Ovary (tissue), 9 donors: ENCODE measurements around the gene ING1. TPM values are rescaled to one million over a fixed set of nuclear protein-coding genes. Genes with fewer than 3 reads are reported as not detected.
"Not testable (repeated sequence)": the region's sequence is repeated elsewhere in the genome, so short reads cannot be mapped to it uniquely, and the experiment has no call there.

Experiments
- DNase-seq, 5 donors: peaks; one replicate each; pipeline ENCODE4 v3.0.0-alpha.2; 2019 to 2020
- H3K27ac ChIP-seq, 2 donors: fragments of 200-600 bp; one replicate each; pipeline versions ENCODE4 v1.5.1 to v1.8.0; 2019 to 2022
- H3K27me3 ChIP-seq: fragments of 200-600 bp; one replicate; pipeline ENCODE4 v1.8.0; 2022
- H3K36me3 ChIP-seq: fragments of 200-600 bp; sonication (generic); one replicate; pipeline ENCODE4 v1.5.1; 2019
- H3K4me1 ChIP-seq: one replicate; pipeline ENCODE4 v1.8.1; 2013; ENCODE audit warnings: mild to moderate bottlenecking, moderate library complexity; ENCODE audit not compliant: insufficient read depth
- H3K4me3 ChIP-seq: fragments of 200-600 bp; sonication (generic); one replicate; pipeline ENCODE4 v1.5.1; 2017
- H3K9me3 ChIP-seq, 2 donors: fragments of 200-600 bp in 1 of 2; sonication (generic) in 1 of 2; one replicate each; pipeline versions ENCODE4 v1.5.1 to v1.8.1; 2013 to 2019; ENCODE audit warnings: mild to moderate bottlenecking in 1 of 2, moderate library complexity in 1 of 2
- EP300 ChIP-seq: sonication (generic); formaldehyde crosslinking; IDR thresholded peaks from one replicate; pipeline ENCODE4 v1.6.1; 2017; ENCODE audit warnings: antibody characterized with exemption
- POLR2A ChIP-seq: fragments of 450-650 bp; IDR thresholded peaks from one replicate; pipeline ENCODE4 v1.6.1; 2017; ENCODE audit warnings: antibody characterized with exemption, mild to moderate bottlenecking, moderate library complexity
- whole genome bisulfite sequencing, 3 donors: extraction: QIAGEN DNeasy Blood & Tissue Kit in 1 of 3; methylation state at CpG; one replicate each; pipeline versions ENCODE4 v1.1.5 to v1.1.7; 2013 to 2017; 5-methylcytosine and 5-hydroxymethylcytosine counted together
- intact Hi-C, 4 donors: fragments of 100-400 bp; cut with DNase I; formaldehyde crosslinking; loops; one replicate each; pipeline versions ENCODE4 v1.11.0 to v1.15.1; 2022 to 2023
- polyA plus RNA-seq, 2 donors: library from polyadenylated mRNA; stranded (reverse); fragments of 200-250 nt in 1 of 2; fragments of 350-450 nt in 1 of 2; fragmentation: Illumina TruSeq in 1 of 2; extraction: RNeasy Lipid Tissue Mini Kit (QIAGEN cat#74804) in 1 of 2; gene quantifications; one replicate each; pipeline ENCODE4 v1.2.3, GENCODE V29; 2013 to 2014
- total RNA-seq, 7 donors: library from RNA; depleted of rRNA in 2 of 7; stranded (reverse); fragments of >200 nt in 2 of 7; fragmentation: NEBNext Ultra II Directional in 3 of 7; extraction: Animal tissue kit (Norgen Biotek cat#: 25700) in 3 of 7; gene quantifications; one replicate each; pipeline versions ENCODE4 v1.1.0 to v1.2.4, GENCODE V29; 2016 to 2023
- TF ChIP-seq, protein P1 (sequence below), 3 donors: fragments of 450-650 bp in 2 of 3; fragments of 200-600 bp in 1 of 3; IDR thresholded peaks; one replicate each; pipeline versions ENCODE4 v1.5.1 to v1.8.0; 2016 to 2022; ENCODE audit warnings: antibody characterized with exemption in 3 of 3, mild to moderate bottlenecking in 1 of 3
- donor health status: DM: no; HTN: no; CAD: no; lungs with moderate emphysema.
- donor health status: DM: no; HTN: no; CAD: no.
- donor health status: Bipolar disorder and iron deficiency.
- donor health status: DM: yes; HTN: yes; CAD: no.
- donor health status: DM: no; HTN: no; CAD: no.
- donor health status: DM: yes; HTN: yes; CAD: no.

Gene ING1
- total and polyA plus RNA-seq, 9 donors, result 11.2 to 34.5 (median 19.1) TPM

DNA sequence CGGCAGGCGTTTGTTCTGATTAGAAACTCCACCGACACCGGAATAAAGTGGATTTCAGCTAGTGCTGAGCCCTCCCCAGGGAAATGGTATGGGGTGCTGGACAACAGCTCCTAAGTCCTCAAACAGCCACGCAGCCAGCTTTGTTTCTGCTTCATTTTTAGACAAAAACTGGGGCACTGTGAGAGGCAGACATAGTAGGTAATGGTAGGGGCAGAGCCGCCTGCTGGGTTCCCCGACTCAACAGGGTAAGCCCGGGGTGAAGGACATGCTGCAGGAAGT lies 47.3 kb upstream of the ING1 start:
- no peaks in the 10 kb centered on the region for H3K27me3 ChIP-seq
- no peak overlapping the region for H3K4me3 ChIP-seq
- no peaks in the 10 kb centered on the region for H3K4me1 ChIP-seq
- TF ChIP-seq, protein P1, sequence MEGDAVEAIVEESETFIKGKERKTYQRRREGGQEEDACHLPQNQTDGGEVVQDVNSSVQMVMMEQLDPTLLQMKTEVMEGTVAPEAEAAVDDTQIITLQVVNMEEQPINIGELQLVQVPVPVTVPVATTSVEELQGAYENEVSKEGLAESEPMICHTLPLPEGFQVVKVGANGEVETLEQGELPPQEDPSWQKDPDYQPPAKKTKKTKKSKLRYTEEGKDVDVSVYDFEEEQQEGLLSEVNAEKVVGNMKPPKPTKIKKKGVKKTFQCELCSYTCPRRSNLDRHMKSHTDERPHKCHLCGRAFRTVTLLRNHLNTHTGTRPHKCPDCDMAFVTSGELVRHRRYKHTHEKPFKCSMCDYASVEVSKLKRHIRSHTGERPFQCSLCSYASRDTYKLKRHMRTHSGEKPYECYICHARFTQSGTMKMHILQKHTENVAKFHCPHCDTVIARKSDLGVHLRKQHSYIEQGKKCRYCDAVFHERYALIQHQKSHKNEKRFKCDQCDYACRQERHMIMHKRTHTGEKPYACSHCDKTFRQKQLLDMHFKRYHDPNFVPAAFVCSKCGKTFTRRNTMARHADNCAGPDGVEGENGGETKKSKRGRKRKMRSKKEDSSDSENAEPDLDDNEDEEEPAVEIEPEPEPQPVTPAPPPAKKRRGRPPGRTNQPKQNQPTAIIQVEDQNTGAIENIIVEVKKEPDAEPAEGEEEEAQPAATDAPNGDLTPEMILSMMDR (IDR thresholded peaks at IDR 0.05), result no peak
- TF ChIP-seq EP300 (no peak), POLR2A (no peak)
- DNase-seq, result no peak
- no peaks in the 10 kb centered on the region for H3K36me3 ChIP-seq
- intact Hi-C loops, result loop anchor here in 1 of 4 donors (5.0 kb wide), 1 partner anchor 1129 kb away; no protein-coding TSS in a partner anchor
- WGBS, 3 donors, result 83 to 89% (median 87%) methylated on average over 8 of the region's 8 CpGs
- H3K27ac ChIP-seq, result no peak overlapping the region
- no peaks in the 10 kb centered on the region for H3K9me3 ChIP-seq

DNA sequence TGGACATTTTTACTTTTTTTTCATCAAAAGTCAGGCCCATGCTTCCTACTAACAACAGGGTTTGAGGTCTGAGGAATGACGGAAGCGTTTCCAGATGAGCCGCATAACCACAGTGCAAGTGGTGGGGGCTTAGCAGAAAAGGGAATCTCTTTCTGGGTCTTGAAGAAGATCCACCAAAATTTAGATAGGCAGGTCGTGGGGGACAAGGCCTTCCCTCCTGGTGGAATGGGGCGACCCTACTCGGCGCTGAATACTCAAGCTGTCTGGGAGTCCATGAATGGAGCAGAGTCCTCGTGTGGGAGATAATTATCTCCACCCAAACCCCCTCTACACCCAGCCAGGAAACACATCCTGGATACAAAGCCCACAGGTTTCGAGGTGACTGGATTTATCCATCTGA lies 44.5 kb upstream of the ING1 start:
- Histone ChIP-seq H3K9me3 (no peaks in the 10 kb centered on the region), H3K4me1 (no peaks in the 10 kb centered on the region), H3K27me3 (no peaks in the 10 kb centered on the region), H3K36me3 (no peaks in the 10 kb centered on the region), H3K27ac (no peak overlapping the region), H3K4me3 (no peak overlapping the region)
- 86 to 92% (median 88%) methylated on average over 9 of the region's 9 CpGs for WGBS, 3 donors
- TF ChIP-seq POLR2A (no peak), EP300 (no peak)
- TF ChIP-seq, protein P1 (IDR thresholded peaks at IDR 0.05), result no peak
- DNase-seq, result no peak
- intact Hi-C loops, result loop anchor here in 1 of 4 donors (5.0 kb wide), 1 partner anchor 1132 kb away; no protein-coding TSS in a partner anchor

DNA sequence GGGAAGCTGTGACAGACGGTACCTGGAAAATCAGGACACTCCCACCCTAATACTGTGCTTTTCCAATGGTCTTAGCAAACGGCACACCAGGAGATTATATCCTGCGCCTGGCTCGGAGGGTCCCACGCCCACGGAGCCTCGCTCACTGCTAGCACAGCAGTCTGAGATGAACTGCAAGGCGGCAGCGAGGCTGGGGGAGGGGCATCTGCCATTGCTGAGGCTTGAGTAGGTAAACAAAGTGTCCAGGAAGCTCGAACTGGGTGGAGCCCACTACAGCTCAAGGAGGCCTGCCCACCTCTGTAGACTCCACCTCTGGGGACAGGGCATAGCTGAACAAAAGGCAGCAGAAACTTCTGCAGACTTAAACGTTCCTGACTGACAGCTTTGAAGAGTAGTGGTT lies 43.7 kb upstream of the ING1 start:
- not testable (repeated sequence) for DNase-seq, H3K36me3 ChIP-seq, H3K27me3 ChIP-seq, H3K4me3 ChIP-seq, H3K27ac ChIP-seq, H3K4me1 ChIP-seq, H3K9me3 ChIP-seq
- 95 to 96% (median 95%) methylated on average over 11 of the region's 11 CpGs for WGBS, 3 donors
- intact Hi-C loops, result loop anchor here in 1 of 4 donors (5.0 kb wide), 1 partner anchor 1133 kb away; no protein-coding TSS in a partner anchor

DNA sequence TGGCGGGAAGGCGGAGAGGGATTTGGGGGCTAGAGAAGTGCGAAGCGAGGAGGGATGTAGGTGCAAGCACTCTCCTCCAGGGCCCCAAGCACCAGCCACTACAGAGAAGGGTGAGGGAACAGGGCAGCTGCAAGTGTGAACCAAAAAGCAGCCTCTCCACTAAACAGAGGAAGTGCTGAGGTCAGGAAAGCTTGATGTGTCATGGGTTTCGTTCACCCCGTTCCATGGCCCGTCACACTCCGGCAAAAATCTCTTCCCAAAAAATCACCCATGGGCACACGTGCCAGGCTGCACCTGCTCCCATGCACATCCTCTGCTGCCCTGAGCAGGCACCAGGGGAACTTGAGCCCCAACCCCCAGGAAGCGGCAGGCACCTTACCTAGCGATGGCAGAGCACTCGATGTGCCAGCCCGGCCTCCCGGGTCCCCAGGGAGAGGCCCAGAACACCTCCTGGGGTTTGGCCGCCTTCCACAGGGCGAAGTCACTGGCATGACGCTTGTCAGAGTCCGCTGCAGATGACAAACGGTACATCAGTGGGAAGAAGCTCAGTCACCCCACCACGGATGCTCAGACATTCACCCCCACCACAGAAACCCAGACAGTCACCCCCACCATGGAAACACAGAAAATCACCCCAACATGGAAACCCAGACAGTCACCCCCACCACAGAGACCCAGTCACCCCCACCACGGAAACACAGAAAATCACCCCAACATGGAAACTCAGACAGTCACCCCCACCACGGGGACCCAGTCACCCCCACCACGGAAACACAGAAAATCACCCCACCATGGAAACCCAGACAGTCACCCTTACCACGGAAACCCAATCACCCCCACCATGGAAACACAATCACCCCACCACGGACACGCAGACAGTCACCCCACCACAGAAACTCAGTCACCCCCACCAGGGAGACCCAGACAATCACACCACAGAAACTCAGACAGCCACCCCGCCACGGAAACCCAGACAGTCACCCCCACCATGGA lies 36.6 kb upstream of the ING1 start:
- Histone ChIP-seq H3K9me3 (no peaks in the 10 kb centered on the region), H3K4me1 (no peaks in the 10 kb centered on the region), H3K4me3 (no peak overlapping the region), H3K27ac (no peak overlapping the region), H3K27me3 (no peaks in the 10 kb centered on the region), H3K36me3 (no peaks in the 10 kb centered on the region)
- no peak for DNase-seq
- TF ChIP-seq, protein P1 (IDR thresholded peaks at IDR 0.05), result no peak
- TF ChIP-seq EP300, result no peak
- TF ChIP-seq POLR2A, result no peak
- intact Hi-C loops, result no loop called here
- WGBS, 3 donors, result 88 to 94% (median 91%) methylated on average over 25 to 28 of the region's 28 CpGs
